Measurements from ENCODE around the gene CAMKK1.
"Not testable (repeated sequence)": the region's sequence is repeated elsewhere in the genome, so short reads cannot be mapped to it uniquely, and the experiment has no call there.

The CAMKK1 gene

DNA sequence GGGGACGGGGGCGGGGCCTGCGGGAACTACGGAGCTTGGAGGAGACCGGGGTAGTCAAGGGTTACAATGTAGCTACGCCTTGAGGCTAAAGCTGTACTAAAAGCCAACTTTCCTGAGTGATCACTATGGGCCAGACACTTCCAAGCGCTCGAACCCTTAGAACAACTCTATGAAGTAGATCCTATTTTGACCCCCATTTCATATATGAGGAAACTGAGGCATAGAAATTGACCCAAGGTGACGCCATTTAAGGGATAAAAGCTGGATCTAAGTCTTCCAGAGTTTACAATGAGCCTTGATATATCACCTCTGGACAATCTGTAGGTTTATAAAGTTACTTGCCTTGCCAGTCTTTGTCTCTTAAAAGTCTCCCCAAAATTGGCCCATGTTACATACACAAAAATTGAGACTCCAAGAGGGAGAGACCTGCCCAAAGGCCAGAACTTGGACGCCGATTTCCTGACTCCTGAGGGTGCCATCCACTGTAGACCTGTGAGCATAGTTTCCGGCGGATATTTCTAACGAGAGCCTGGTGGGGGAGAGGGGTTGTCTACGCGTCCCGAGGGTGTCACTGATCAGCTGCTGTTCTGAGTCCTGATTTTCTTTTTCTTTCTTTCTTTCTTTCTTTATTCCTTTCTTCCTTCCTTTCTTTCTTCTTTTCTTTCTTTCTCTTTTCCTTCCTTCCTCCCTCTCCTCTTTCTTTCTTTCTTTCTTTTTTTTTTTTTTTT is 46.3 kb downstream of the CAMKK1 start:
- no peak for DNase-seq (ENCODE audit: low read depth in 2 of 2)

- DNase-seq (ENCODE audit: low read depth in 2 of 2), result peak; percentile 84 to 92
Observed at GRCh38 chr17:3845621-3846436, 47.0 kb downstream of the CAMKK1 start, which contains the start of gene NCBP3. NCBP3 (minus strand) TSS chr17:3846246; CDS start chr17:3846223, 23 bp downstream.

GRCh38 chr17:3845291-3845620 is 47.6 kb downstream of the CAMKK1 start:
- peak; percentile 22 to 36 for DNase-seq (ENCODE audit: low read depth in 2 of 2)

DNA sequence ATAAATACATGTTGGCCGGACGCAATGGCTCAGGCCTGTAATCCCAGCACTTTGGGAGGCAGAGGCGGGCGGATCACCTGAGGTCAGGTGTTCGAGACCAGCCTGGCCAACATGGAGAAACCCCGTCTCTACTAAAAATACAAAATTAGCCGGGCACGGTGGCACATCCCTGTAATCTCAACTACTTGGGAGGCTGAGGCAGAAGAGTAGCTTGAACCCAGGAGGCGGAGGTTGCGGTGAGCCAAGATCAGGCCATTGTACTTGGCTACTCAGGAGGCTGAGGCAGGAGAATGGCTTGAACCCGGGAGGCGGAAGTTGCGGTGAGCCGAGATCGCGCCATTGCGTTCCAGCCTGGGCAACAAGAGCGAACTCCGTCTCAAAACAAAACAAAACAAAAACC is 48.3 kb downstream of the CAMKK1 start:
- not testable (repeated sequence) for DNase-seq (ENCODE audit: low read depth in 2 of 2)

DNA sequence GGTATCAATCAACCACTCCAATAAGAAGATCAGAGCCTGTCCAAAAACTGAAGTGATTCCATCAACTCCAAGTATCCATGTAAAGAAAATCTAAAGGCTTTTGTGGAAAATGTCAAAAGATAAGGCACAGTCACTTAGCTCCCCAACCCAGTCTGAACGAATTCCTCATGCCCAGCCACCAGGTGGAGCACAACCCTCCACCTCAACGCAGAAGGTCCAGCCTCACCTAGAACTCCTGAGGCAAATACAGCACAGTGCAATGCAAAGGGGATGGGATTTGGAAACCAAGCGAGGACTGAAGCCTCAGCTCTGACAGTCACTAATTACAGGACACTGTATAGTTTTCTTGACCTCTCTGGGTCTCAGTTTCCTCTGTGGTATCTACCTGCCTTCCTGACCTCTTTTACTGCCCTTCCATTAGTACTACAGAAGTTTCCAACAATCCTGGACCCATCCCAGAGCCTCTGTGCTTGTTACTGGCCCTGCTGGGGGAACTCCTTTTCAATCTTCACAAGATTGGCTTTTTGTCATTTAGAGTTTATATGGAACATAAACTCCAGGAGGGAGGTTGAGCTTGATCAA is 48.8 kb downstream of the CAMKK1 start:
- peak; percentile 33 to 38 for DNase-seq (ENCODE audit: low read depth in 2 of 2)

DNA sequence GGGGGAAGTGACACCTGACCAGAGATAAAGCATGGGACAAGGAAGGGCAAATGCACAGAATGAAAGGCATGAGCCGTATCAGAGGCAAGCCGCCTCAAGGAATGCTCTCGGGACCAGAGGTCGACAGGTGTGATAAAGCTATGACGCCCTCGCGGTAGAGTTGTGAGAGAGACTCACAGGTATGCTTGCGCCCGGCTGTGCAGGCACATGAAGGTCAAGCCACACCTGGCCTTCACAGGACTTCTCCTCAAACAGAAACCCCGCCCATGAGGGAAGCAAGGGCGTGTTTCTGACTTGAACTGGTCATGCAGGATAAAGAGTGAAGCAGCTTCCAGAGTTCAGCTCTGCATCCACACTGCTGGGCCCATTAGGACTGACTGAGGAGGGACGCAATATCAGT is 54.6 kb downstream of the CAMKK1 start:
- no peak for DNase-seq (ENCODE audit: low read depth in 2 of 2)

- no peak for DNase-seq (ENCODE audit: low read depth in 2 of 2)
Observed at GRCh38 chr17:3836551-3836950, 56.3 kb downstream of the CAMKK1 start.

DNA sequence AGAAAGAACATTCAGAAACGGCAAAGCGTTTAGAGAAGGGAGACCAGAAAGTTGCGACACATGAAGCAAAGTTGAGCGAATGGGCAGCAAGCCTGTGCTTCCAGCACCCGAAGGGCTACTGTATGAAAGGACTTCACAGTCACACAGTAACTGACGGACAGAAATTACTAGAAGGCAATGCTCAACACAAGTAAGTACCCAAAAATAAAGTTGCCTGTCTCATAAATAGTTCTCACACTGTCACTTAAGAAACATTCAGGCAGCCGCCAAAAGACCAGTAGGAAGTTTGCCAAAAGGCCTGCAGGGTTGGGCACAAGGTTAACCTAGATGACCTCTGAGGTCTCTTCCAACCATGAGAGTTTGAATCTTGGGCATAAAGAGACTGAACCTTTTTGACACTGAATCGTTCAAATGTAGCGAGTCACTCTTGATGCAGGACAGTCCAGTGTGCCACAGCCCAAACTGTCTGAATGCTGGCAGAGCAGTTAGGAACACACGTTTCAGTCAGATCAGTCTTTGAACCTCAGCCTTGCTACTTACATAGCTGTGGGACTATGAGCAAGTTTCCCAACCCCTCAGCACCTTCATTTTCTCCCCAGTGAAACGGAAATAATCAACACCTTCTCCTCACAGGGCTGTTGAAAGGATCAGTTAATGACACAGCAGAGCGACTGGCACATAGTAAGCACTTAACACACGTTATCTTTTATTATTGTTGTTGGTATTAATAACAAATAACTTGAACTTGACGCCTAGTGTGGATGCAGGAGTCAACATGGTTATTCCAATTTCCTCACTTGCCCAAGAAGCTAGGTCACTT is 57.2 kb downstream of the CAMKK1 start:
- no peak for DNase-seq (ENCODE audit: low read depth in 2 of 2)

- DNase-seq (ENCODE audit: low read depth in 2 of 2), result no peak
Observed at GRCh38 chr17:3834811-3835210, 58.0 kb downstream of the CAMKK1 start.

GRCh38 chr17:3828852-3829232 is 64.0 kb downstream of the CAMKK1 start:
- DNase-seq (ENCODE audit: low read depth in 2 of 2), result no peak

- no peak for DNase-seq (ENCODE audit: low read depth in 2 of 2)
Observed at GRCh38 chr17:3828151-3828851, 64.6 kb downstream of the CAMKK1 start.

- peak; percentile 49 to 52 for DNase-seq (ENCODE audit: low read depth in 2 of 2)
Observed at GRCh38 chr17:3827124-3827773, 65.6 kb downstream of the CAMKK1 start.

- DNase-seq (ENCODE audit: low read depth in 2 of 2), result no peak
Observed at GRCh38 chr17:3826191-3826590, 66.7 kb downstream of the CAMKK1 start.

DNA sequence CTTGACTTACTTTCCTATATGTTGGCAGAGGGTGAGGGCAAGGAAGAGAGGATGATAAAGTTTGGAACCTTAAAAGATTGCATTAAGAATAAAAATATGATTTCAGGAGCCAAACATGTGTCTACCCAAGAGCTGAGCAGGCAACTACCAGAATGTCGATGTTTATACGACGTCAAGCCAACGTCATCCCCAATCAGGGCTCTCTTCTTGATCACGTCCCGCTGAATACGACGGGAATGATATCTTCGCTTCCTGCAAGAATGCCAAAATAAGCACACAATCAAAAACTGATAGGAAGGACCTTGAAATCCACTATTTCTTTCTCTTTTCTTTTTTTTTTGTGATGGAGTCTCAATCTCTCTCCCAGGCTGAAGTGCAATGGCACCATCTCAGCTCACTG is 71.8 kb downstream of the CAMKK1 start:
- DNase-seq (ENCODE audit: low read depth in 2 of 2), result no peak

DNA sequence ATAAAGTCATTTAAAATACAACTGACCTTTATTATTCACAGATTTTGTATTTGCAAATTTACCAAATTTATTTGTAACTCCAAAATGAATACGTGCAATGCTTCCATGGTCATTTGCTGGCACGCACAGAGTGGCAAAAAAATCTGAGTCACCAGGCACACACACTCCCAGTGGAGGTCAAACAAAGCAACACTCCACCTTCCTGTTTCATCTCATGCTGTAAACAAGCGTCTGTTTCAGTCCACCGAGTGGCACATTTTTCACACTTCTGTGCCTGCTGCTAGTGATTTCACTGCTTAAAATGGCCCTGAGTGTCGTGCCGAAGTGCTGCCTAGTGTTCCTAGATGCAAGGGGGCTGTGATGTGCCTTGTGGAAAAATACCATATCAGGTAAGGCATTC is 74.1 kb downstream of the CAMKK1 start:
- DNase-seq (ENCODE audit: low read depth in 2 of 2), result no peak

DNA sequence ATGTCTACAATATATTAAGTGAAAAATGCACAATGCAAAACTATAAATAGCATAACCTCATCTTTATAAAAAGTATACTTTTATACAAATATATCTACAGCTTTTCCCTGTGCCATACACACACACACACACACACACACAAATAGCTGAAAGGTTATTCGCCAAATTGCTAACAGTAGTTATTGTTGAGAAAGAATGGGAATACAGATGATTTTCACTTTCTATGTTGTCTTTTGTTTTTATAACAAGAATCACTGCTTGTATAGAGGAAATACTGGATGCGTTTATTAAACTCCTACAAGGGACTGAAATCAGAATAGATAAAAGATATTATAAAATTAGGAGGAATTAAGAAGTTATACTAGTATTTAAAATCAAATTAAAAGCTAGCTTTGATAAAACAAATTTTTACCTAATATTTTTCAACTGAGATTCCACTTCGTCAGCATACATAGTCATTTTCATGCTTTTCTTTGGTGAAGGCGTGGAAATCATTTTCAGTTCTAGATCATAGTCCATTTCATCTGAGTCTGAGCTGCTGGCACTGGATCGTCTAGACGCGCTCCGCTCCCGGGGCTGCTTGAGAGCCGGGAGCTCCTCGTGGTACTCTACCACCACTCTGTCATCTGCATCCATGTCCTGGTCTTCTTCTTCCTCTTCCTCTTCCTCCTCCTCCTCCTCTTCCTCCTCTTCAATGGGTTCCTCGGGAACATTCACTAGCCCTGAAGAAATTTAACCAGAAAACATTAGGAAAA is 74.8 kb downstream of the CAMKK1 start:
- no peak for DNase-seq (ENCODE audit: low read depth in 2 of 2)

GRCh38 chr17:3815925-3816324 is 76.9 kb downstream of the CAMKK1 start:
- DNase-seq (ENCODE audit: low read depth in 2 of 2), result no peak

DNA sequence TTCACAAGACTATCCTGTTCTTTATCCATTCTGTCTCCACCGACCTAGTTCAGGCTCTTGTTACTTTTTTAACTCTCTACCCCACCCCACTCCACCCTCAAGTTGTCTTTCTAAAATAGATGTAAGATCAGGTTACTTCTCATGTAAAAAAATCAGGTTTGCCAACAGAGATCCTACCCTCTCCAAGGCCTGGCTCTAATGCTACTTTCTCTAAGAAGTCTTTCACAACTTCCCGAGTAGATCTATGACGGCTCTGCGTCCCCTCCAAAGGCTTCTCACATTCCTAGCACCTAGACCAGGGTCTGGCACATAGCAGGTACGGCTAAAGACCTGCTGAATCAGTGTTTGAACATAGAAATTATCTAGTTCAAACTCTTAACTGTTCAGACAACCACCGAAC is 77.7 kb downstream of the CAMKK1 start:
- no peak for DNase-seq (ENCODE audit: low read depth in 2 of 2)

- no peak for DNase-seq (ENCODE audit: low read depth in 2 of 2)
Observed at GRCh38 chr17:3814361-3814760, 78.5 kb downstream of the CAMKK1 start.

GRCh38 chr17:3813171-3813570 is 79.7 kb downstream of the CAMKK1 start:
- no peak for DNase-seq (ENCODE audit: low read depth in 2 of 2)
